GM19099 (cell line): Measurements from ENCODE around the gene MEGF11.

ENCODE experiments used
- POLR2A ChIP-seq: IDR thresholded peaks from 3 replicates; pipeline ENCODE4 v1.6.1; 2011; ENCODE audit warnings: low read depth; ENCODE audit not compliant: insufficient read length; ENCODE audit errors: extremely low read depth

MEGF11 gene

GRCh38 chr15:66233487-66234415, 19.8 kb downstream of the MEGF11 start:
- TF ChIP-seq POLR2A, result no peak

DNA sequence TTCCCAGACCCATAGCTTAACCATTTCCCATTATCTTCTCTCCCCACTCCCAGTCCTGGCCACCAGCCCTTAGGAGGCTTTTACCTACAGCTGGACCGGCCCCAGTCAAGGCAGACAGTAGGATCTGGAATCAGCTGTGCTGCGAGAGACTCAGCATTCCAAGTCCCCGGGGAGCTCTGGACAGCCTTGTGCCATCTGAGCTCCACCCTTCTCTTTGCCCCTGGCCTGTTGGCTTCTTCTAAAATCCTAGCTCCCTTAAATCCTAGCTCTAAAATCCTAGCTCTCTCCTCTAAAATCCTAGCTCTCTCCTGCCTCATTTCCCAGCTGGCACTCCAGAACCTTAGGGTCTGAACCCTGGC, 21.3 kb downstream of the MEGF11 start:
- no peak for TF ChIP-seq POLR2A

DNA sequence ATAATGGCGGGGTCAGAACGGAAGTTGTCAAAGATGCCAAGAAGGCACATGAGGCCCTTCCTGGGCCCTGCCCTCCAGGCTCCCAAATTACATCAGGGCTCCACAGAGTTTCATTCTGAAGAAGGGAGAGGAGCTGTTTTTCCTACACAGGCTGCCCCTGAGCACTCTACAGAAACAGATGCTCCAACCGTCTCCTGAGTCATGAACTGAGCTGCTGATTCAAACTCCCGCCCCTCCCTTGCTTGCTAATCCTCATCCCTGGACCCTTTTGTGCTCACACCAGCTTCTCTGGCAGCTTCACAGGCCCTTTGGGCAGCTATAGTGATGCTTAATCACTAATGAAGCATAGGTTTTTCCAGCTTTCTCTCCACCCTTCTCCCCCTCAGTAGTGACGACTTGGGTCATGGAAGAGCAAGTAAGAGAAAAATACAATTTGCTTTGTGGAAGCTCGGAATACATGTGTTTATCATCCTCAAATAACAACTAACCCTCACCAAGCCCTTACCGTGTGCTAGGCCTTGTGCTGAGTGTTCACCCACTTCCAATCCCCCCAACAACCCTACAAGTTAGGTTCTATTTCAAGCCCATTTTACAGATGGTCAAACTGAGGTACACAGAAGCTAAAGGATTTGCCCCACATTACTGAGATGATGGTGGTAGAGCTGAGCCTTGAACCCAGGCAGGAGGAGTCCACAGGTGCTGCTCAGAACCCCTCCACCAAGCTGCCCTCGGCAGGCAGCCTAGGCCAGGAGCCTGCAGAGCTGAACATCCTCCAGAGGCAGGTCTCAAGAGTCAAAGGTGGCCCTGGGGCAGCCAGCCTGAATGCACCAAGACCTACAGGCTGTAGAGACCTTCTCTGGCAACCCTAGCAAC, 21.9 kb downstream of the MEGF11 start:
- no peak for TF ChIP-seq POLR2A

DNA sequence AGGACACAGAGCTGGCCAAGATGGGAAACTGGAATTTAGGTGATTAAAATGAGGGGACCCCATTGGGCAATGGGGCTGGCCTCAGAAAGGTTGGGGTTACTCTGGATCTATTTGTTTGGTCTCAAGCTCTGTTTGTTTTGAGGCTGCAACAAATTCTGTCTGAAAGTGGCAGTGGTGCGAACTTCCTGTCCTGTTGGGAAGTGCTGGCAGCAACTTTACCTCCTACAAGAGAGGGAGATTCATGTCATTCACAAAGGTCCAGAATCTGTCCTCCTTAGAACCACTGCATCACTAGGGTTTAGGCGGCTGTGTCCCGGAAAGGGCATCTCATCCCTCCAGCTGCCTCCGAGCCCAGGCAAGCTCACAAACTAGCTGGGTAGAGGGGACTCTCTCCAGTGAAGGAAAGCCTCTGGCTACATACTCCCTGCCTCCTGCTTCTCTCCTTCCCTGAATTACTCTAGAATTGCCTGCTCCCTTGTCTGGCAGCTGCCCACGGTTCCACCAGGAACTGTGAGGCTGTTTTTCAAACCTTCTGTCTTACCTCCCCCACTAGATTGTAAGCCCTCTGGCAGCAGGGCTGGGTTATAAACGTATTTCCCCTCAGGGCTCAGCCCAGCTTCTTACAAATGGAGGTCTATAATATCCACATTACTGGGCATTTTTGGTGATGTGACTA, 23.6 kb downstream of the MEGF11 start:
- no peak for TF ChIP-seq POLR2A

DNA sequence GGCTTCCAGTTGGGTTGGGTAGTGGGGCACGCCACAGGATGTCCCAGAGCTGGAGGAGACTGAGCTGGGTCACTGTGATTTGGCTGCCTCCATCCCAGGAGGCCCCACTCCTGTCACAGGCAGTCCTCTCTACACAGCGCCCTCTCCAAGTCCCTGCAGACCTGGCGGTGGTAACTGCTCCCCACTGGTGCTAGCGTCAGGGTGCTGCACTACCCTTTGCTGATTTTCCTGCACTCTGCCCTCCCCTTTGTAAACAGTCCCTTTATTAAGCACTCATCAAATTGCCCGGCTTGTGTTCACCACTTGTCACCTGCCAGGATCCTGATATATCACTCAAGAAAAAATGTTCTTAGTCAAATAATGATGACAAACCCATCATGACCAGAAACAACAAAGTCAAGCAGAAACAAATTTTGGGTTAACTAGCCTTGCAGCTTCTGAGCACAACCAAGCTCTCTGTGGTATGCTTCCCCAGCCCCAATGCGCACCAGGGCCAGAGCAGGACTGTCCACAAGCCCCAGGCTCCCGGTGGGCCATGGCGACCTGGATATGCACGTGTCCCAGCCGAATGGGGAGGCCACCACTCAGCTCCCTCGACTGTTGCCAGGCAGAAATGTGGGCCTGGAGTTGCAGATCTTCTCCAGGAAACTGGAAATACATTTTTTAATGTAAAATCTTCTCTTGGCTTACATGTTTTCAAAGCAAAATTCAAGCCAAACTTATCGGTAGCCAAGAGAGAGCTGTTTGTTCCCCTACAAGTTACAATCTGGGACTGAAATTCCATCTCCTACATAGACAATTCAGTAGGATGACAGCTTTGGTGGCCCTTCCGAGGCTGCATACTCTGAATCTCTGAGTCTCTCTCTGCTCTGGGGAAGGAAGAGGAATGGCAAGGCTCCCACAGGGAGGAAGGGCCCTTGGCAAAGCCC, 24.5 kb downstream of the MEGF11 start:
- TF ChIP-seq POLR2A, result no peak

GRCh38 chr15:66226736-66227135, 26.8 kb downstream of the MEGF11 start:
- TF ChIP-seq POLR2A, result no peak

DNA sequence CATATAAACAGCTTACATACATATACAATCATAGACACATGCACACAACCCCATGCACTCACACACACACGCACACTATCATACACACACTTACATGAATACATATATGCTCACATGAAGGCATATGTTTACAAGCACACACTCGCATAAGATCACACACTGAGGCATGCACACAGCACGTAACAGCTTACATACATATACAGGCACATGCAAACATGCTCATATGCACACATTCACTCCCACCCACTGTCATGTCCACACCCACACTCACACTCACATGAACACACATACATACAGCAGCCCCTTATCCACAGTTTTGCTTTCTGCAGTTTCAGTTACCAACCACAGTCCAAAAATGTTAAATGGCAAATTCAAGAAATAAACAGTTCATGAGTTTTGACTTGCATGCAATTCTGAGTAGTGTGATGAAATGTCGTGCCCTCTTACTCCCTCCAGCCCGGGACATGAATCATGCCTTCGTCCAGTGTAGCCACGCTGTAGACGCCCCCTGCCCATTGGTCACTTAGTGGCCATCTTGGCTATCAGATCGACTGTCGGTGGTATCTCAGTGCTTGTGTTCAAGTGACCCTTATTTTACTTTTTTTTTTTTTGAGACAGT, 27.8 kb downstream of the MEGF11 start:
- no peak for TF ChIP-seq POLR2A

DNA sequence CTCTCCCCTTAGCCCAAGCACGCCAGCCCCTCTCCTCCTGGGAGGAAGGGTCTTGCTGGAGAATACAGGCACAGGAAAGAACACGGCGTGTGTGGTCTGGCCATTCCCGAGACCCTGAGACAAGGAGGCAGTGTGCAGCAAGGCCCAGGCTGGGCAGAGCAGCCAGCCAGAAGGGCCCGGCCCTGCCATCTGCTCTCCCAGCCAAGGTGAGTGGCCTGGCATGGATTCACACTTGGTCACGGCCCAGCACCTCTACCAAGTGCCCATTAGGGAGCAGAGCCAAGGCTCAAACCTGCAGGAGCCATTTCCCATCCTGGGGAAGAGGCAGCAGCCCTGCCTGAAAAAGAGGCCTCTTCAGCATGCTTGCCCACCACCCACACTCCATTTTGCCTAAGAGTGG, 28.6 kb downstream of the MEGF11 start:
- no peak for TF ChIP-seq POLR2A

- no peak for TF ChIP-seq POLR2A
Measured at GRCh38 chr15:66222273-66223198, 31.0 kb downstream of the MEGF11 start.

DNA sequence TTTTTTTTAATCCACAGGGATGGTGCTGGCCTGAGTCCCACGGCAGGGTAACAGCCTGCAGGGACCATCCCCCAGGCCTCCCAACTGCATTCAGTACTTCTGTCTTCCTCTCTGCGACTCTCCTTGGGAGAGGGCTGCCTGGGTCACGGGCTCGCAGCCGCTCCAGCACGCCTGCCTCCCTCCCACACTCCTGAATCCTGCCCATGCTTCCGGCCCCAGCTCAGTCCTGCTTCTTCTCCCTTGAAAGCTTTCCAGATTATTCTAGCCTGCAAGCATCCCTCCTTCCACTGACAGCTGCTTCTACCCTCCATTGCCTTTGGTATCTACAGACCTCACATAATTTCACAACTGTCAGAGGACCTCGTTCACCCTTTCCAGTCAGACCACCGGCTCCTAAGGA, 32.4 kb downstream of the MEGF11 start:
- no peak for TF ChIP-seq POLR2A

- no peak for TF ChIP-seq POLR2A
Measured at GRCh38 chr15:66220601-66221000, 32.9 kb downstream of the MEGF11 start.

DNA sequence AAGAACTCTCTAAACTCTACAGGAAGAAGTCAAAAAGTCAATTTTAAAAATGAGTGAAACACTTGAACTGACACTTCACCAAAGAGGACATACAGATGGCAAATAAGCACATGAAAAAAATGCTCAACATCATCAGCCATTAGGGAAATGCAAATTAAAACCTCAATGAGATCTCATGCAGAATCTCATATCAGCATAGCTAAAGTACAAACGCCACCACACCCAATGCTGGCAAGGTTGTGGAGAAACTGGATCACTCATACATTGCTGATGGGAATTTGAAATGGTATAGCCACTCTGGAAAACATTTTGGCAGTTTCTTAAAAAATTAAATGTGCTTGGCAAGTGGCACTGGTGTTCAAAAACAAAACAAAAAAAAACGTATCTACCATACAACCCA, 34.2 kb downstream of the MEGF11 start:
- no peak for TF ChIP-seq POLR2A

GRCh38 chr15:66216806-66217205, 36.7 kb downstream of the MEGF11 start:
- no peak for TF ChIP-seq POLR2A
